ENCODE results near the gene UBE3D. TPM values are rescaled to one million over a fixed set of nuclear protein-coding genes. Genes with fewer than 3 reads are reported as not detected.
"Not testable (repeated sequence)": the region's sequence is repeated elsewhere in the genome, so short reads cannot be mapped to it uniquely, and the experiment has no call there.

The UBE3D gene
- total RNA-seq, 1 donor from 2014 or later: 11.3 TPM

- FAIRE-seq (no peak), DNase-seq (ENCODE audit: low read depth) (no peak)
- no peaks in the 10 kb centered on the region for H3K36me3 ChIP-seq (ENCODE audit: control insufficient read depth, insufficient read depth, low read length)
- H3K27me3 ChIP-seq (ENCODE audit: control insufficient read depth, insufficient read depth, low read length): no peaks in the 10 kb centered on the region
- H3K4me3 ChIP-seq (ENCODE audit: low read depth, low read length): no peak overlapping the region
- no peak for TF ChIP-seq CTCF (IDR thresholded peaks at IDR 0.05; ENCODE audit: insufficient read depth, low read length, severe bottlenecking)
Measured at GRCh38 chr6:82893889-82894652, 171.6 kb downstream of the UBE3D start.

- H3K27me3 ChIP-seq (ENCODE audit: control insufficient read depth, insufficient read depth, low read length); H3K4me3 ChIP-seq (ENCODE audit: low read depth, low read length); DNase-seq (ENCODE audit: low read depth); FAIRE-seq; H3K36me3 ChIP-seq (ENCODE audit: control insufficient read depth, insufficient read depth, low read length): not testable (repeated sequence)
Measured at GRCh38 chr6:82891503-82891902, 174.1 kb downstream of the UBE3D start.

- FAIRE-seq (no peak), DNase-seq (ENCODE audit: low read depth) (peak; percentile 13)
- TF ChIP-seq CTCF (IDR thresholded peaks at IDR 0.05; ENCODE audit: insufficient read depth, low read length, severe bottlenecking): no peak
- peaks cover 2% of the 10 kb centered on the region for H3K27me3 ChIP-seq (ENCODE audit: control insufficient read depth, insufficient read depth, low read length)
- no peak overlapping the region for H3K4me3 ChIP-seq (ENCODE audit: low read depth, low read length)
- H3K36me3 ChIP-seq (ENCODE audit: control insufficient read depth, insufficient read depth, low read length): no peaks in the 10 kb centered on the region
Measured at GRCh38 chr6:82891076-82891475, 174.6 kb downstream of the UBE3D start.

- TF ChIP-seq CTCF (IDR thresholded peaks at IDR 0.05; ENCODE audit: insufficient read depth, low read length, severe bottlenecking): no peak
- Histone ChIP-seq H3K27me3 (ENCODE audit: control insufficient read depth, insufficient read depth, low read length) (peaks cover 2% of the 10 kb centered on the region), H3K4me3 (ENCODE audit: low read depth, low read length) (no peak overlapping the region), H3K36me3 (ENCODE audit: control insufficient read depth, insufficient read depth, low read length) (no peaks in the 10 kb centered on the region)
- FAIRE-seq (no peak), DNase-seq (ENCODE audit: low read depth) (peak; percentile 42)
Measured at GRCh38 chr6:82890240-82890639, 175.4 kb downstream of the UBE3D start.

GRCh38 chr6:82889143-82889542, 176.5 kb downstream of the UBE3D start:
- Histone ChIP-seq H3K4me3 (ENCODE audit: low read depth, low read length) (no peak overlapping the region), H3K36me3 (ENCODE audit: control insufficient read depth, insufficient read depth, low read length) (no peaks in the 10 kb centered on the region), H3K27me3 (ENCODE audit: control insufficient read depth, insufficient read depth, low read length) (peaks cover 2% of the 10 kb centered on the region)
- DNase-seq (ENCODE audit: low read depth) (no peak), FAIRE-seq (no peak)
- TF ChIP-seq CTCF (IDR thresholded peaks at IDR 0.05; ENCODE audit: insufficient read depth, low read length, severe bottlenecking): no peak

- Histone ChIP-seq H3K4me3 (ENCODE audit: low read depth, low read length) (no peak overlapping the region), H3K36me3 (ENCODE audit: control insufficient read depth, insufficient read depth, low read length) (no peaks in the 10 kb centered on the region), H3K27me3 (ENCODE audit: control insufficient read depth, insufficient read depth, low read length) (peaks cover 2% of the 10 kb centered on the region)
- TF ChIP-seq CTCF (IDR thresholded peaks at IDR 0.05; ENCODE audit: insufficient read depth, low read length, severe bottlenecking): no peak
- DNase-seq (ENCODE audit: low read depth) (no peak), FAIRE-seq (no peak)
Measured at GRCh38 chr6:82882363-82883023, 183.1 kb downstream of the UBE3D start.

Measured in bronchial epithelial cell (primary cell).